Mesodermal cell (in vitro differentiated cells): Measurements from ENCODE around the gene FAM193B.
A peak's percentile ranks its signal among the peaks of the same experiment; 100 is the strongest.
"Not testable (repeated sequence)": the region's sequence is repeated elsewhere in the genome, so short reads cannot be mapped to it uniquely, and the experiment has no call there.

Experiments used
- H3K27ac ChIP-seq: 2 replicates; pipeline ENCODE4 v1.7.0; 2013; ENCODE audit warnings: mild to moderate bottlenecking, low read depth, low read length, moderate library complexity; ENCODE audit not compliant: severe bottlenecking
- H3K36me3 ChIP-seq: 2 replicates; pipeline ENCODE4 v1.7.1; 2013; ENCODE audit warnings: mild to moderate bottlenecking, low read length, moderate library complexity; ENCODE audit not compliant: control insufficient read depth, insufficient read depth
- H3K4me1 ChIP-seq: one replicate; pipeline ENCODE4 v1.7.1; 2013; ENCODE audit warnings: mild to moderate bottlenecking, low read length; ENCODE audit not compliant: insufficient read depth, control insufficient read depth, poor library complexity, severe bottlenecking
- H3K4me3 ChIP-seq: 2 replicates; pipeline ENCODE4 v1.7.0; 2013; ENCODE audit warnings: low read length, control low read depth, mild to moderate bottlenecking; ENCODE audit not compliant: insufficient read depth, poor library complexity, severe bottlenecking; ENCODE audit errors: extremely low read depth
- H3K9me3 ChIP-seq: 2 replicates; pipeline ENCODE4 v1.7.1; 2013; ENCODE audit warnings: mild to moderate bottlenecking, low read length, moderate library complexity; ENCODE audit not compliant: control insufficient read depth
- WGBS, 2 experiments: methylation state at CpG; one replicate each; pipeline ENCODE4 v1.1.5; 2013; ENCODE audit warnings: missing lambda C conversion rate in 2 of 2; ENCODE audit not compliant: insufficient coverage in 2 of 2; 5-methylcytosine and 5-hydroxymethylcytosine counted together

The FAM193B gene

DNA sequence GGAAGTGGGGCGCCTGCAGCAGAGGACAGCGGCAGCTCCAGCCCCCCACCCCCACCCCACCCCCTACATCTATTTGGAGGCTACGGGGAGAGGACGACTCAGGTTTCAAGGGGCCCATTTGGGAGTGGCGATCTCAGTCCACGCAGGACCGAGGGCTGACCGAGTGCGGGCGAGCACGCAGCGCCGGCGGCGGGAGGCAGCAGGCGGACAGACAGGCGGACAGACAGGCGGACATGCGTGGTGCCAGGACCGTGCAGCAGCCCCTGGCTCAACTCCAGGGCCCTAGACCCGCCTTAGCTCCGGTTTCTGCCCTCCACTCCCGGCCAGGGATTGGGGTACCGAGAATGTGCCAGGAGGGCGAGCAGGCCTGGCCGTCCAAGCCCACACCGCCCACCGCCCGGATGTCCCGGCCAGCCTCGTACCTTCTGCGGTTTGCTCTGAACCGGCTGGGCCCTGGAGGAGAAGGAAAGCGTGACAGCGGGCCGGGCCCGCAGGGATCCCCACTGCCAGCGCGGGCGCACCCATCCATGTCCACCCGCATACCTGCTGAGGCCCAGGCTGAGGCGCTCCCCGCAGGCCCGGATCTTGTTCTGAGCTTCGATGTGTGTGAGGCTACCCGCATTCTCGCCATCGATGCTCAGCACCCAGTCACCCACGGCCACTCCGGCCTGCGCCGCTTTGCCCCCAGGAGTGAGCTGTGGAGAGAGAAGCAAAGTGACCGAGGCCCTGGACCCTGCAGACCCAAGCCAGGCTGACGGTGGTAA is 62.2 kb downstream of the FAM193B start:
- Histone ChIP-seq H3K36me3 (peaks cover 76% of the 10 kb centered on the region), H3K4me3 (no peak overlapping the region), H3K4me1 (peaks cover 46% of the 10 kb centered on the region), H3K9me3 (no peaks in the 10 kb centered on the region), H3K27ac (no peak overlapping the region)
- 95 to 96% methylated on average over 36 to 51 of the region's 54 CpGs for WGBS, 2 experiments

DNA sequence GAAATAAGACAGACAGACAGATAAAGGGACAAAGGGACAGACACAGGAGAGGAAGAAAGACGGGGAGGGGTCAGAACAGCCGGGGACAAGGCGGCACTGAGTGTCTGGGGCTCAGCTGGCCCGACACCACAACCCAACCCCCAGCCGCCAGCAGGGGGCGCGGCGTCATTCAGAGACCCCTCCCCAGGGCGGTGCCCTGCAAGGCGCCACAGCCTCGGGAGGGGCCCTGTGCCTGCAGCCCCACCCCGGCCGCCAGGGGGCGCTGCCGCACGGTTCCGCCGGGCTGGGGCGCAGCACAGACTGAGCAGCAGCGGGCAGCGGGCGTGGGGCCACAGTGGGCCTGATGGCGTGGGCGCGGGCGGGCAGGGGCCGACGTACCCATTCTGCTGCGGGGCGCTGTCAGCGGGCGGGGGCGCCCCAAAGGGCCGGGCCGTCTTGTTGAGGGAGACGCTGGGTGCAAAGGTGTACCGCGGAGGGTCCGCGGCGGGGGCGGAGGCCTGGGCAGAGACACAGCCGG is 62.9 kb downstream of the FAM193B start:
- H3K4me3 ChIP-seq: no peak overlapping the region
- 23 to 33% methylated on average over 11 to 28 of the region's 43 CpGs for WGBS, 2 experiments
- H3K9me3 ChIP-seq: no peaks in the 10 kb centered on the region
- H3K27ac ChIP-seq: no peak overlapping the region
- H3K4me1 ChIP-seq: peaks cover 46% of the 10 kb centered on the region
- peaks cover 80% of the 10 kb centered on the region for H3K36me3 ChIP-seq

DNA sequence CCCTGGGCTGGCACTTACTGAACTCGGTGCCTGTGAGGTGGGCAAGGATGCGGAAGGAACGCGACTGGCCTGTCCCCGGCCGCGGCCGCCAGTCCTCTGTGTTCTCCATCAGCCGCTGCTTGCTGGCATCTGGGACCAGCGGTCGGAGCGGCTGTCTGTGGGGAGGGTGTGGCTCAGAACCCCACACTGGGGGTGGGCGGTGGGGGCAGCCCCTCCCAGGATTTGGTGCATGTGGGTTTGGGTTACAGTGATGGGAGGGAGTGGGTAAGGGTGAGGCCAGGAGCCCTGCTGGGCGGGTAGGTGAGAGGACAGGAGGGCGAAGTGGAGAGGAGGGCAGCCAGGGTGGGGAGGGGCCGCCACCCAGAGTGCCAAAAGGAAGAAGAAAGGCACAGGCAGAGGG is 63.4 kb downstream of the FAM193B start:
- Histone ChIP-seq H3K4me1 (peaks cover 46% of the 10 kb centered on the region), H3K9me3 (no peaks in the 10 kb centered on the region), H3K36me3 (peaks cover 82% of the 10 kb centered on the region), H3K4me3 (no peak overlapping the region), H3K27ac (no peak overlapping the region)
- 88 to 98% methylated on average over 5 to 16 of the region's 16 CpGs for WGBS, 2 experiments

DNA sequence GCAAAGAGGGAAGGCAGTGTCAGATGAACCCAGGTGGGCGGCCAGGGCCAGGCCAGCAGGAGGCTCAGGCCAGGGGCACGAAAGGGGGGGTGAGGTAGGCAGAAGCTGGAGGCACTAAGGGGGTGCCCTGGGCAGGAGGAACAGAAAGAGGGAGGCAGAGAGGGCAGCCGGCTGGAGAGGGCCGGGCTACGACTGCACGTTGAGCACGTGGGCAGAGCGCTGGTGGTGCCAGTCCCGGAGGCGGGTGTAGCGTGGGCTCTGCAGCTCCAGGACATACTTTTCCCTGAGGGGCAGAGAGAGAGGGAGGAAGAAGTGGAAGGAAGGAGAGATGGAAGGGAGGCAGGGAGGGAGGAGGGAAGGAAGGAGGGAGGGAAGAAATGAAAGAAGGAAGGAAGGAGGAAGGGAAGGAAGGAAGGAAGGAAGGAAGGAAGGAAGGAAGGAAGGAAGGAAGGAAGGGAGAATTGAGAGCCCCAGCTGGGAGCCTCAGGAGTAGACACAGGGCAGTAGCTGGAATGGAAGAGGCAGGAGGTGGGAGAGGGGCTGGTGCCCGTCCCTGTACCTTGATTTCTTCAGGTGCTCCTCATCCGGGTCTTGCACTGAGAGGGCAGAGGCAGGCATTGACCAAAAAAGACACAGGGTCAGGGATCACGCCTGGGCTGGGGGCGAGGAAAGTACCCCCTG is 63.9 kb downstream of the FAM193B start:
- Histone ChIP-seq H3K27ac (no peak overlapping the region), H3K36me3 (peaks cover 82% of the 10 kb centered on the region), H3K9me3 (no peaks in the 10 kb centered on the region), H3K4me1 (peaks cover 41% of the 10 kb centered on the region), H3K4me3 (no peak overlapping the region)
- 93 to 95% methylated on average over 9 to 15 of the region's 15 CpGs for WGBS, 2 experiments

DNA sequence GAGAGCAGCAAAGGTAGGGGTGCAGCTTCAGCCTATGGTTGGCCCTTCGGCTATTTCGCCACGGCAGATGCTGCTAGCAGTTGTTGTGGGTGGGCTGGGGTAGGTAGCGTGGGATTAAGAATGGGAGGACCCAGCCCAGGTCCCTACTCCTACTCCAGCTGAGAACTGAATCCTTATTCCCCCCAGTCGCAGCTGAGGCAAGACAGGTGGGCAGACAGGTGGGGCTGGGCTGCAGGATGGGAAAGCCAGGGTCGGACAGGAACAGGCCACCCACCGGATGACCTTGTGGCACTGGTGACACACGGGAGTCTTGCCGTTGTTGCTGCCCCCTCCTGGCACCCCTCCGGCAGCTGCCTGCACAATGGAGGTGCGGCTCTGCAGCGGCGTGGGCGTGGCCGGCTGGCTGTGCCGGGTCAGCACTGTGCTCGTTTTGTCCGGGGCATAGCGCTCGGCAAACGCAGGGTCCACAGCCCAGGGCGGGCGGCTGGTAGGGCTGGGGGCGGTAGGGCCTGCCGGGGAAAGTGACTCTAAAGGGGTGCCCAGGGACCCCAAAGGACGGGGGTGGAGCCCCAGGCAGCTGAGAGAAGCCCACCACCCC is 65.1 kb downstream of the FAM193B start:
- Histone ChIP-seq H3K27ac (no peak overlapping the region), H3K36me3 (peaks cover 89% of the 10 kb centered on the region), H3K9me3 (no peaks in the 10 kb centered on the region), H3K4me1 (peaks cover 29% of the 10 kb centered on the region), H3K4me3 (no peak overlapping the region)
- WGBS, 2 experiments: 88 to 90% methylated on average over 19 to 21 of the region's 26 CpGs

DNA sequence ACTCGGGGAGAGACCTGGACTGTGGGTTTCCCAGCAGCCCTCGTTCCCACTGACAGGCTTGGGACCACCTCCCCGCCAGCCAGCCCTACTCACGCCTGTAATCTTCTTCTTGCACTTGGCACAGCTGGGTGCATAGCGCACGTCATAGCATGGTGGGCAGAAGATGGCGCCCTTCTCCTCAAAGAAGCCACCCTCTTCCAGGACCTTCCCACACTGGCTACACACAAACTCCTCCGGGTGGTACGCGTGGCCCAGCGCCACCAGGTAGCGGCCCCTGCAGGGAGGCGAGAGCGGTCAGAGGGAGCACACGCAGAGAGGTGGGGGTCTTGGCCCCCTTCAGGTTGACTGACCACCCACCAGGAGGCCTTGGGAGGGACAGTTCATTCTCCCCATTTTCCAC is 66.4 kb downstream of the FAM193B start:
- H3K36me3 ChIP-seq: peaks cover 89% of the 10 kb centered on the region
- WGBS, 2 experiments: 98 to 99% methylated on average over 14 to 15 of the region's 15 CpGs

DNA sequence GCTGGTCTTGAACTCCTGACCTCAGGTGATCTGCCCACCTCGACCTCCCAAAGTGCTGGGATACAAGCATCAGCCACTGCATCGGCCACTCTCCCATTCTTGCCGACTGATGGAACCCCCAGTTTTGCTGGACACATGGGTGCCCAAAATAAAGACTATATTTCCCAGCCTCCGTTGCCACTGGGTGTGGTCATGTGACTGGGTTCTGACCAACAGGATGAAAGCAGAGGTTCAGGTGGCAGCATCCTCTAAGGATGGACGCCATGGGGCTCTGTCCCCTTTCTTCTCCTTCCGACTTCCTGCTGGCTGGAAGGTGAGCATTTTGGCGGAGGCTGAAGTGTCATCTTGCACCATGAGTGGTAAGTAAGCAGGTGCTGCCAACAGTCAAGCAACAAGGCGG is 67.2 kb downstream of the FAM193B start:
- peaks cover 89% of the 10 kb centered on the region for H3K36me3 ChIP-seq
- H3K4me3 ChIP-seq: no peak overlapping the region
- peaks cover 11% of the 10 kb centered on the region for H3K4me1 ChIP-seq
- 93 to 95% methylated on average over 5 of the region's 8 CpGs for WGBS, 2 experiments
- H3K27ac ChIP-seq: no peak overlapping the region
- H3K9me3 ChIP-seq: no peaks in the 10 kb centered on the region

More for the DNA sequence above, 66.4 kb downstream of the FAM193B start:
- Histone ChIP-seq H3K9me3 (no peaks in the 10 kb centered on the region), H3K4me1 (peaks cover 16% of the 10 kb centered on the region), H3K4me3 (no peak overlapping the region), H3K27ac (no peak overlapping the region)

DNA sequence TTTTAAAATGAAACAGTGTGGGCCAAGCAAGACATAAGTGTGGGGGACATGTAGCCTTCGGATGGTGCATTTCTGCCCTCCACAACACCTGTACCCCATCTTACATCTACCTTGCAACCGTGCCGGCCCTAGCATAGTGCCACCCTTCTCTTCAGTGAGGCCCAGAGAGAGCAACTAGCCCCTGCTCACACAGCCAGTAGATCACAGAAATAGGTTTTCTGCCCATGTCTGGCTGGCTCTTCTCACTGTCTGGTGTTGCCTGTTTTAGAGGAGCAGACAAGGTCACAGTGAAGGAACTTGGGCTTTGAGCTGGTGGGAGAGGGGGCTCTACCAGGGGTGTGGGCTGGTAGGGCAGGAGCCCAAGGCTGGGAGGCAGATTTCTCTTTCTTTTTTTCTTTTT is 68.1 kb downstream of the FAM193B start:
- H3K4me3 ChIP-seq: no peak overlapping the region
- no peaks in the 10 kb centered on the region for H3K9me3 ChIP-seq
- no peak overlapping the region for H3K27ac ChIP-seq
- H3K4me1 ChIP-seq: peaks cover 9% of the 10 kb centered on the region
- WGBS, 2 experiments: 91 to 100% methylated on average over 2 to 3 of the region's 3 CpGs
- peaks cover 95% of the 10 kb centered on the region for H3K36me3 ChIP-seq

DNA sequence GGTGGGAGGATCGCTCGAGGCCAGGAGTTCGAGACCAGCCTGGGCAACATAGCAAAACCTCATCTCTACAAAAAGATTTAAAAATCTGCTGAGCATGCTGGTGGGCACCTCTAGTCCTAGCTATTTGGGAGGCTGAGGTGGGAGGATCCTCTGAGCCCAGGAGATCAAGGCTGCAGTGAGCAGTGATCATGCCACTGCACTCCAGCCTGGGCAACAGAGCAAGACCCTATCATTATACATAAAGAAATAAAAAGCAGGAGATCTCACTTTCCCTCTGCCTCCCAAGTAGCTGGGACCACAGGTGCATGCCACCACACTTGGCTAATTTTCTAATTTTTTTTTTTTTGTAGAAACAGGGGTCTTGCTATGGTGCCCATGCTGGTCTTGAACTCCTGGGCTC is 68.6 kb downstream of the FAM193B start:
- H3K9me3 ChIP-seq, H3K4me3 ChIP-seq, H3K27ac ChIP-seq, H3K4me1 ChIP-seq: not testable (repeated sequence)
- 94 to 100% methylated on average over 1 to 3 of the region's 3 CpGs for WGBS, 2 experiments
- H3K36me3 ChIP-seq: peaks cover 90% of the 10 kb centered on the region

DNA sequence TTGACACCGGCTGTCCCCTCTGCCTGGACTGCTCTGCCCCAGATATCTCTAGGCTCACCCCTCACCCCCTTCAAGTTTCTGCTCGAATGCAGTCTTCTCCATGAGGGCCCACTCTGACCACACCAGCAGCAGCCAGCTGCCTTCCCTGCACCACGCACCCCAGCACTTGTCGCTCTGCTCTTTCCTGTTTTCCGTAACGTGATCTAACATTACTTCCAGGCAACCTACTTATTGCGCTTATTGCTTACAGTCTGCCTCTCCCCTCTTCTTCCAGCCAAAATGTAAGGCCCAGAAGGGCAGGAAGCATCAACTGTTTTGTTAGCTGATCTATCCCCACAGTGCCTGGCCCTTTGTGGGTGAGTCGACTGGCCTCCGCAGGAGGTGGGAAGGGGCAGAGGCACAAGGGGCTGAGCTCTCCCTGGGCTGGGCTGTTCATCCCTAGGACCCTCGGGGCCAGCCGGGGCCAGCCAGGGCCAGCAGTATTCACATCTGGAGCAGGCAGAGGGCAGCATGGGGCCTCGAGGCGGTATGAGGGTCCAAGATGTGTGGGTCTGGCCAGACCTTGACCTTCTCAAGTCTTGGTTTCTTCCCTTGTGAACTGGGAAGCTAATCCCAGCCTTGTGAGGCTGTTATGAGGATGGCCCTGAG is 69.3 kb downstream of the FAM193B start:
- H3K4me1 ChIP-seq: peaks cover 2% of the 10 kb centered on the region
- peak overlapping the region; percentile 16 for H3K27ac ChIP-seq
- no peak overlapping the region for H3K4me3 ChIP-seq
- no peaks in the 10 kb centered on the region for H3K9me3 ChIP-seq
- 81 to 83% methylated on average over 11 to 13 of the region's 13 CpGs for WGBS, 2 experiments
- peaks cover 87% of the 10 kb centered on the region for H3K36me3 ChIP-seq
